H1 (cell line): ENCODE measurements around the gene ZGLP1. TPM values are rescaled to one million over a fixed set of nuclear protein-coding genes. Genes with fewer than 3 reads are reported as not detected.

Experiments
- CTCF ChIA-PET: fragments of 300-600 bp; sonication (Branson Sonifier 250); formaldehyde crosslinking; loops from one replicate; lab custom pipeline; 2021; ENCODE audit not compliant: partially characterized antibody; lab: Charles Lee
- POLR2A ChIA-PET: fragments of 300-600 bp; sonication (Branson Sonifier 250); formaldehyde crosslinking; loops from one replicate; lab custom pipeline; 2021; ENCODE audit warnings: inconsistent platforms; ENCODE audit not compliant: partially characterized antibody; lab: Charles Lee
- DNase-seq, 2 experiments: peaks; one replicate each; pipeline versions ENCODE4 v3.0.0 to v3.0.0-alpha.2; 2010 to 2022; ENCODE audit warnings: low spot score in 2 of 2, low read depth in 1 of 2, mixed read lengths in 1 of 2
- FAIRE-seq: peaks from 2 replicates; lab custom pipeline; 2011; peaks lifted over from hg19 to GRCh38; lab: Jason Lieb, UNC
- H2AFZ ChIP-seq: 2 replicates; pipeline ENCODE4 v1.8.1; 2012; ENCODE audit warnings: low read length, inconsistent platforms
- H2AK5ac ChIP-seq: 2 replicates; pipeline ENCODE4 v1.6.1; 2013; ENCODE audit warnings: low read depth, low read length
- H2BK120ac ChIP-seq: replicated peaks from 2 replicates; pipeline ENCODE3; 2013; ENCODE audit warnings: low read depth, low read length, inconsistent platforms
- H2BK12ac ChIP-seq: 2 replicates; pipeline ENCODE4 v1.6.1; 2013; ENCODE audit warnings: low read depth, low read length
- H2BK15ac ChIP-seq: 2 replicates; pipeline ENCODE4 v1.6.1; 2013; ENCODE audit warnings: low read length
- H2BK20ac ChIP-seq: 2 replicates; pipeline ENCODE4 v1.6.1; 2013; ENCODE audit warnings: low read length
- H2BK5ac ChIP-seq: 2 replicates; pipeline ENCODE4 v1.6.1; 2013; ENCODE audit warnings: low read depth, low read length
- H3K14ac ChIP-seq: 2 replicates; pipeline ENCODE4 v1.6.1; 2013; ENCODE audit warnings: inconsistent platforms; ENCODE audit not compliant: insufficient read length
- H3K18ac ChIP-seq: 2 replicates; pipeline ENCODE4 v1.6.1; 2013; ENCODE audit warnings: low read length; ENCODE audit errors: extremely low read depth
- H3K23ac ChIP-seq: 2 replicates; pipeline ENCODE4 v1.6.1; 2013; ENCODE audit warnings: inconsistent platforms; ENCODE audit not compliant: insufficient read length
- H3K23me2 ChIP-seq: 2 replicates; pipeline ENCODE4 v1.6.1; 2013; ENCODE audit warnings: low read depth, low read length
- H3K27ac ChIP-seq: 2 replicates; pipeline ENCODE4 v1.6.1; 2011; ENCODE audit warnings: low read depth, low read length, inconsistent platforms
- H3K27me3 ChIP-seq, 4 experiments: replicated peaks in 1 of 4; 1 replicate in 1 of 4; 2 replicates in 3 of 4; pipeline versions ENCODE4 v1.6.1 to v1.8.1; 2011 to 2013; ENCODE audit warnings: low read length in 3 of 4, mild to moderate bottlenecking in 3 of 4, inconsistent platforms in 2 of 4, mixed read lengths in 2 of 4, moderate library complexity in 1 of 4; ENCODE audit not compliant: control insufficient read depth in 3 of 4, insufficient read depth in 3 of 4; ENCODE audit errors: extremely low read depth in 1 of 4
- H3K36me3 ChIP-seq, 4 experiments: 2 replicates each; pipeline versions ENCODE4 v1.6.1 to v1.8.1; 2011 to 2013; ENCODE audit warnings: mild to moderate bottlenecking in 4 of 4, low read length in 3 of 4, moderate library complexity in 2 of 4, control low read depth in 1 of 4, inconsistent platforms in 1 of 4; ENCODE audit not compliant: insufficient read depth in 4 of 4, control insufficient read depth in 2 of 4
- H3K4ac ChIP-seq: replicated peaks from 2 replicates; pipeline ENCODE3; 2013; ENCODE audit warnings: low read length, low read depth, mixed read lengths, inconsistent platforms; ENCODE audit not compliant: insufficient read length
- H3K4me1 ChIP-seq, 4 experiments: replicated peaks in 1 of 4; 1 replicate in 1 of 4; 2 replicates in 3 of 4; pipeline versions ENCODE4 v1.6.1 to v1.8.1; 2011 to 2013; ENCODE audit warnings: low read length in 3 of 4, inconsistent platforms in 2 of 4, mixed read lengths in 1 of 4; ENCODE audit not compliant: insufficient read depth in 4 of 4, control insufficient read depth in 3 of 4
- H3K4me2 ChIP-seq, 2 experiments: 2 replicates each; pipeline versions ENCODE4 v1.6.1 to v1.8.1; 2011 to 2013; ENCODE audit warnings: low read depth in 2 of 2, low read length in 2 of 2, control low read depth in 1 of 2, inconsistent platforms in 1 of 2, mild to moderate bottlenecking in 1 of 2; ENCODE audit not compliant: insufficient read depth in 1 of 2
- H3K4me3 ChIP-seq, 4 experiments: fragments of 200-600, 300-600 bp in 1 of 4; sonication (generic), shearing (Covaris generic), sonication (Bioruptor Twin) in 1 of 4; 2 replicates each; pipeline versions ENCODE4 v1.5.1 to v1.8.1; 2011 to 2016; ENCODE audit warnings: low read length in 4 of 4, low read depth in 3 of 4, control low read depth in 2 of 4, inconsistent platforms in 2 of 4, mild to moderate bottlenecking in 2 of 4, mixed read lengths in 1 of 4, moderate library complexity in 1 of 4; ENCODE audit not compliant: insufficient read depth in 2 of 4; ENCODE audit errors: extremely low read depth in 1 of 4
- H3K56ac ChIP-seq: replicated peaks from 2 replicates; pipeline ENCODE3; 2013; ENCODE audit warnings: low read depth, mild to moderate bottlenecking, mixed read lengths, low read length, inconsistent platforms; ENCODE audit not compliant: insufficient read length
- H3K79me1 ChIP-seq: 2 replicates; pipeline ENCODE4 v1.6.1; 2013; ENCODE audit warnings: low read depth, low read length, control low read depth
- H3K79me2 ChIP-seq, 2 experiments: 2 replicates each; pipeline versions ENCODE4 v1.6.1 to v1.8.1; 2012 to 2013; ENCODE audit warnings: low read length in 2 of 2, mild to moderate bottlenecking in 2 of 2, inconsistent platforms in 1 of 2; ENCODE audit not compliant: insufficient read depth in 2 of 2, control insufficient read depth in 1 of 2
- H3K9ac ChIP-seq, 4 experiments: replicated peaks in 1 of 4; 1 replicate in 1 of 4; 2 replicates in 3 of 4; pipeline versions ENCODE4 v1.6.1 to v1.8.1; 2011 to 2013; ENCODE audit warnings: low read depth in 3 of 4, low read length in 3 of 4, control low read depth in 2 of 4, mild to moderate bottlenecking in 2 of 4, moderate library complexity in 2 of 4, inconsistent platforms in 1 of 4; ENCODE audit errors: extremely low read depth in 1 of 4
- H3K9me3 ChIP-seq, 2 experiments: 2 replicates each; pipeline versions ENCODE4 v1.6.1 to v1.8.1; 2012 to 2013; ENCODE audit warnings: mild to moderate bottlenecking in 2 of 2, moderate library complexity in 2 of 2, control low read depth in 1 of 2, inconsistent platforms in 1 of 2, low read depth in 1 of 2, low read length in 1 of 2, mixed read lengths in 1 of 2; ENCODE audit not compliant: insufficient read depth in 2 of 2
- H4K20me1 ChIP-seq, 2 experiments: replicated peaks in 1 of 2; 2 replicates each; pipeline versions ENCODE3 to v1.8.1; 2011 to 2013; ENCODE audit warnings: inconsistent platforms in 2 of 2, low read length in 2 of 2, mild to moderate bottlenecking in 1 of 2; ENCODE audit not compliant: insufficient read depth in 2 of 2, control insufficient read depth in 1 of 2
- H4K5ac ChIP-seq: 2 replicates; pipeline ENCODE4 v1.6.1; 2013; ENCODE audit warnings: low read length, low read depth, mixed read lengths, inconsistent platforms; ENCODE audit not compliant: insufficient read length
- H4K8ac ChIP-seq: 2 replicates; pipeline ENCODE4 v1.8.0; 2013; ENCODE audit warnings: mild to moderate bottlenecking, moderate library complexity, low read length, inconsistent platforms; ENCODE audit not compliant: insufficient read depth; ENCODE audit errors: extremely low read depth
- H4K91ac ChIP-seq: replicated peaks from 2 replicates; pipeline ENCODE3; 2013; ENCODE audit warnings: low read length, mixed read lengths, inconsistent platforms; ENCODE audit not compliant: insufficient read length
- BACH1 ChIP-seq: IDR thresholded peaks from 2 replicates; pipeline ENCODE4 v1.6.1; 2012; ENCODE audit warnings: low read length, improper control_type of control experiment
- CHD1 ChIP-seq: IDR thresholded peaks from 2 replicates; pipeline ENCODE4 v1.6.1; 2012; ENCODE audit warnings: low read depth, low read length, improper control_type of control experiment
- EP300 ChIP-seq, 2 experiments: IDR thresholded peaks; 1 replicate in 1 of 2; 2 replicates in 1 of 2; pipeline ENCODE4 v1.6.1; 2011 to 2012; ENCODE audit warnings: low read depth in 2 of 2, low read length in 2 of 2, mild to moderate bottlenecking in 2 of 2, borderline replicate concordance in 1 of 2, inconsistent platforms in 1 of 2, moderate library complexity in 1 of 2
- KDM5A ChIP-seq: fragments of 200-600 bp; IDR thresholded peaks from 2 replicates; pipeline ENCODE4 v1.7.1; 2012; ENCODE audit warnings: mild to moderate bottlenecking, low read length, inconsistent platforms, mixed read lengths
- MAX ChIP-seq: IDR thresholded peaks from 2 replicates; pipeline ENCODE4 v1.6.1; 2012; ENCODE audit warnings: inconsistent platforms
- SIN3A ChIP-seq, 2 experiments: IDR thresholded peaks in 1 of 2; conservative IDR thresholded peaks in 1 of 2; 2 replicates each; pipeline ENCODE4 v1.6.1; 2011 to 2012; ENCODE audit warnings: low read length in 2 of 2, improper control_type of control experiment in 1 of 2, low read depth in 1 of 2, mild to moderate bottlenecking in 1 of 2
- SRF ChIP-seq: IDR thresholded peaks from 2 replicates; pipeline ENCODE4 v1.6.1; 2011; ENCODE audit warnings: mild to moderate bottlenecking, low read depth, low read length, moderate library complexity
- TAF7 ChIP-seq: optimal IDR thresholded peaks from 2 replicates; pipeline ENCODE3; 2011; ENCODE audit warnings: low read depth, mild to moderate bottlenecking, inconsistent platforms, low read length, moderate library complexity, borderline replicate concordance
- TEAD4 ChIP-seq: IDR thresholded peaks from 2 replicates; pipeline ENCODE4 v1.6.1; 2012; ENCODE audit warnings: low read depth, low read length, inconsistent platforms, mixed read lengths
- YY1 ChIP-seq: IDR thresholded peaks from 2 replicates; pipeline ENCODE4 v1.6.1; 2011; ENCODE audit warnings: low read depth, mild to moderate bottlenecking, low read length
- WGBS, 2 experiments: shearing (Covaris generic) in 1 of 2; methylation state at CpG; one replicate each; pipeline versions ENCODE4 v1.1.6 to v1.1.7; 2013 to 2015; ENCODE audit warnings: low lambda C conversion rate in 2 of 2, mixed read lengths in 2 of 2, inconsistent platforms in 1 of 2, low coverage in 1 of 2, missing lambda C conversion rate in 1 of 2; ENCODE audit not compliant: insufficient replicate concordance in 2 of 2, insufficient coverage in 1 of 2, insufficient read length in 1 of 2; ENCODE audit errors: extremely low coverage in 1 of 2, missing lambda C conversion rate in 1 of 2; 5-methylcytosine and 5-hydroxymethylcytosine counted together
- polyA plus RNA-seq, 7 experiments: library from polyadenylated mRNA; depleted of rRNA in 3 of 7; stranded (reverse) in 5 of 7; unstranded in 2 of 7; fragments of >200 nt in 5 of 7; fragments of 200-250 nt in 2 of 7; gene quantifications; 1 replicate in 5 of 7; 2 replicates in 1 of 7; 4 replicates in 1 of 7; pipeline versions ENCODE4 v1.2.1 to v1.2.3, GENCODE V29; 2011 to 2013; ENCODE audit warnings: missing spikeins in 2 of 7, mixed read lengths in 2 of 7
- total RNA-seq: library from RNA; stranded (reverse); fragmentation: NEBNext Ultra II Directional; extraction: Animal tissue kit (Norgen Biotek cat#: 25700); gene quantifications from 2 replicates; pipeline ENCODE4 v1.2.1, GENCODE V29; 2021

ZGLP1 gene
- total and polyA plus RNA-seq, 2 of the 8 experiments (the other 6 are each of a cell fraction or from before 2014, with no cell fraction given), result 4.2 to 5.1 TPM

- Histone ChIP-seq H2BK15ac (peak within 1 kb of the TSS; percentile 88; the same call in 1 of the 2 replicates), H4K91ac (peak within 1 kb of the TSS; percentile 76), H2AFZ (peak within 1 kb of the TSS; percentile 43; the same call in 1 of the 2 replicates), H3K27me3 (peaks cover 0 to 3% (median 0%) of the 10 kb centered on the region in 4 experiments; a peak in 2 of 7 replicates), H3K27ac (peak within 1 kb of the TSS; percentile 76), H2AK5ac (no peak within 1 kb of the TSS; the same call in 1 of the 2 replicates), H3K9me3 (no peaks in the 10 kb centered on the region), H3K9ac (peak within 1 kb of the TSS; percentile 59 to 86 (median 78)), H4K8ac (peak within 1 kb of the TSS; percentile 99), H3K14ac (no peak within 1 kb of the TSS), H3K79me1 (peaks cover 5% of the 10 kb centered on the region), H3K23ac (no peak within 1 kb of the TSS), H4K20me1 (peaks cover 6 to 16% of the 10 kb centered on the region in 2 experiments), H3K36me3 (peaks cover 13 to 21% (median 17%) of the 10 kb centered on the region in 4 experiments), H3K18ac (peak within 1 kb of the TSS; percentile 36; the same call in 1 of the 2 replicates), H3K4me1 (peaks cover 0 to 19% (median 7%) of the 10 kb centered on the region in 4 experiments; a peak in 6 of 7 replicates), H3K4me3 (peak within 1 kb of the TSS; percentile 75 to 96 (median 90)), H3K23me2 (peaks cover 13% of the 10 kb centered on the region), H2BK20ac (no peak within 1 kb of the TSS), H2BK12ac (no peak within 1 kb of the TSS), H3K4ac (no peak within 1 kb of the TSS), H3K56ac (peak within 1 kb of the TSS; percentile 95), H3K4me2 (peak within 1 kb of the TSS; percentile 91 to 93), H3K79me2 (peaks cover 5 to 24% of the 10 kb centered on the region in 2 experiments), H2BK5ac (peak within 1 kb of the TSS; percentile 82), H4K5ac (peak within 1 kb of the TSS; percentile 83), H2BK120ac (no peak within 1 kb of the TSS)
- DNase-seq (peak; percentile 84 to 94), FAIRE-seq (no peak)
- ChIA-PET CTCF (interaction anchor here (0.7 to 4.9 kb wide), 11 partner anchors 11 to 83 kb away, joined by 3 to 21 read pairs (median 4); partner anchors contain the start of genes ICAM1 and ICAM5), POLR2A (interaction anchor here (0.6 to 6.8 kb wide), 18 partner anchors 12 to 198 kb away, joined by 3 to 104 read pairs (median 6); partner anchors contain the start of genes CDC37, DNMT1, FDX2 and ICAM1)
- 2% methylated on average over 61 of the region's 82 CpGs; no CpG with 5 or more reads in 1 of the 2 experiments for WGBS, 2 experiments
- TF ChIP-seq YY1 (peak; percentile 96), EP300 (IDR thresholded peaks at IDR 0.05; ENCODE audit: borderline replicate concordance in 1 of 2, low read depth in 2 of 2, low read length in 2 of 2) (peak in 1 of 2 experiments; percentile 90; a peak in 2 of 3 replicates), CHD1 (0 out of 2 replicates have a peak, but pooled peaks have one; percentile 79), SRF (no peak), TEAD4 (no peak), MAX (peak; percentile 60; the same call in 1 of the 2 replicates), SIN3A (conservative IDR thresholded peaks at IDR 0.05 in 1 of 2, IDR thresholded peaks at IDR 0.05 in 1 of 2; ENCODE audit: low read depth in 1 of 2, low read length in 2 of 2) (peak in 1 of 2 experiments; percentile 50; a peak in 1 of 4 replicates), KDM5A (peak; percentile 77), TAF7 (peak; percentile 82), BACH1 (peak; percentile 19; the same call in 1 of the 2 replicates)
These were observed 23.5 kb upstream of the ZGLP1 start, which contains the start of gene RAVER1 for GRCh38 chr19:10332965-10333757. TSS of gene RAVER1 (minus strand) at chr19:10333529. CDS start at chr19:10333507, 22 bp downstream.
